IMR-90 (cell line): ENCODE results near the gene LGALS3. TPM values are rescaled to one million over a fixed set of nuclear protein-coding genes. Genes with fewer than 3 reads are reported as not detected.
A peak's percentile ranks its signal among the peaks of the same experiment; 100 is the strongest.

Source experiments
- ATAC-seq: fragments of 200-7000 bp; cut with Tn5 transposase; 2 replicates; pipeline ENCODE4 v1.9.1; 2020; ENCODE audit warnings: low read depth, mild to moderate bottlenecking, moderate library complexity
- BruUV-seq: library from RNA; stranded (reverse); fragments of 400-500 nt; replicated peaks from 2 replicates; lab custom pipeline; 2021; lab: Mats Ljungman, UMichigan
- CTCF ChIA-PET: fragments of 300-600 bp; formaldehyde crosslinking; extraction: SDS; loops from one replicate; lab custom pipeline; 2021; ENCODE audit warnings: antibody characterized with exemption; lab: Yijun Ruan, JAX
- POLR2A ChIA-PET: fragments of 300-600 bp; sonication (Branson Sonifier 250); formaldehyde crosslinking; loops from one replicate; lab custom pipeline; 2022; ENCODE audit warnings: antibody characterized with exemption; ENCODE audit not compliant: unreplicated experiment; lab: Charles Lee
- DNase-seq: peaks from one replicate; pipeline ENCODE4 v3.0.0; 2013
- H2AFZ ChIP-seq: replicated peaks from 2 replicates; pipeline ENCODE3; 2013; ENCODE audit warnings: low read length, mild to moderate bottlenecking; ENCODE audit not compliant: poor library complexity
- H2AK5ac ChIP-seq: 2 replicates; pipeline ENCODE4 v1.6.1; 2013; ENCODE audit warnings: low read depth, low read length, inconsistent platforms
- H2AK9ac ChIP-seq: replicated peaks from 2 replicates; pipeline ENCODE3; 2013; ENCODE audit warnings: mild to moderate bottlenecking, low read depth, low read length, moderate library complexity; ENCODE audit not compliant: poor library complexity
- H2BK120ac ChIP-seq: 2 replicates; pipeline ENCODE4 v1.6.1; 2013; ENCODE audit warnings: low read depth, low read length, inconsistent platforms
- H2BK15ac ChIP-seq: 3 replicates; pipeline ENCODE4 v1.6.1; 2013; ENCODE audit warnings: low read depth, low read length, inconsistent platforms
- H2BK20ac ChIP-seq: 2 replicates; pipeline ENCODE4 v1.6.1; 2013; ENCODE audit warnings: low read depth, mild to moderate bottlenecking, inconsistent platforms, low read length, moderate library complexity
- H2BK5ac ChIP-seq: 2 replicates; pipeline ENCODE4 v1.6.1; 2013; ENCODE audit warnings: mild to moderate bottlenecking, low read depth, low read length, inconsistent platforms; ENCODE audit not compliant: poor library complexity, severe bottlenecking
- H3K14ac ChIP-seq: replicated peaks from 2 replicates; pipeline ENCODE4 v1.6.1; 2013; ENCODE audit warnings: low read depth, low read length, inconsistent platforms
- H3K18ac ChIP-seq: 2 replicates; pipeline ENCODE4 v1.6.1; 2013; ENCODE audit warnings: low read depth, low read length, control low read depth
- H3K23ac ChIP-seq: 2 replicates; pipeline ENCODE4 v1.6.1; 2013; ENCODE audit warnings: low read depth, low read length, inconsistent platforms
- H3K27ac ChIP-seq: 2 replicates; pipeline ENCODE4 v1.5.1; 2013; ENCODE audit warnings: mild to moderate bottlenecking, control low read depth, low read length; ENCODE audit not compliant: insufficient read depth
- H3K27me3 ChIP-seq: 2 replicates; pipeline ENCODE4 v1.6.1; 2013; ENCODE audit warnings: low read length; ENCODE audit not compliant: control insufficient read depth, insufficient read depth
- H3K36me3 ChIP-seq: 2 replicates; pipeline ENCODE4 v1.6.1; 2013; ENCODE audit warnings: low read length, mixed read lengths; ENCODE audit not compliant: control insufficient read depth, insufficient read depth
- H3K4ac ChIP-seq: 2 replicates; pipeline ENCODE4 v1.6.1; 2013; ENCODE audit warnings: low read depth, low read length, inconsistent platforms
- H3K4me1 ChIP-seq: 2 replicates; pipeline ENCODE4 v1.6.1; 2013; ENCODE audit warnings: low read length, mixed read lengths; ENCODE audit not compliant: control insufficient read depth, insufficient read depth
- H3K4me2 ChIP-seq: 2 replicates; pipeline ENCODE4 v1.6.1; 2013; ENCODE audit warnings: low read depth, mild to moderate bottlenecking, control low read depth, low read length, moderate library complexity
- H3K4me3 ChIP-seq: 2 replicates; pipeline ENCODE4 v1.5.1; 2013; ENCODE audit warnings: low read depth, mild to moderate bottlenecking, control low read depth, low read length, moderate library complexity; ENCODE audit not compliant: insufficient read depth
- H3K56ac ChIP-seq: 2 replicates; pipeline ENCODE4 v1.6.1; 2013; ENCODE audit warnings: low read length, inconsistent platforms; ENCODE audit not compliant: insufficient read depth; ENCODE audit errors: extremely low read depth
- H3K79me1 ChIP-seq, 2 experiments: 2 replicates each; pipeline ENCODE4 v1.6.1; 2013; ENCODE audit warnings: low read length in 2 of 2, inconsistent platforms in 1 of 2, low read depth in 1 of 2
- H3K9ac ChIP-seq: 2 replicates; pipeline ENCODE4 v1.6.1; 2013; ENCODE audit warnings: low read depth, low read length, control low read depth
- H3K9me1 ChIP-seq: 2 replicates; pipeline ENCODE4 v1.6.1; 2013; ENCODE audit warnings: low read length, inconsistent platforms; ENCODE audit not compliant: insufficient read depth
- H3K9me3 ChIP-seq: 2 replicates; pipeline ENCODE4 v1.6.1; 2013; ENCODE audit warnings: low read length; ENCODE audit not compliant: control insufficient read depth, insufficient read depth
- H4K20me1 ChIP-seq: 2 replicates; pipeline ENCODE4 v1.6.1; 2013; ENCODE audit warnings: low read length, inconsistent platforms; ENCODE audit not compliant: insufficient read depth
- H4K5ac ChIP-seq: 2 replicates; pipeline ENCODE4 v1.6.1; 2013; ENCODE audit warnings: mild to moderate bottlenecking, low read depth, low read length, control low read depth
- H4K8ac ChIP-seq, 2 experiments: 2 replicates each; pipeline ENCODE4 v1.6.1; 2013; ENCODE audit warnings: low read depth in 2 of 2, low read length in 2 of 2, control low read depth in 1 of 2, inconsistent platforms in 1 of 2
- H4K91ac ChIP-seq: 2 replicates; pipeline ENCODE4 v1.6.1; 2013; ENCODE audit warnings: low read depth, low read length, inconsistent platforms; ENCODE audit not compliant: insufficient read depth
- BHLHE40 ChIP-seq: fragments of 150-350 bp; IDR thresholded peaks from 2 replicates; pipeline ENCODE4 v1.6.1; 2016; ENCODE audit warnings: mild to moderate bottlenecking, low read depth, low read length
- CEBPB ChIP-seq: IDR thresholded peaks from 2 replicates; pipeline ENCODE4 v1.6.1; 2012; ENCODE audit warnings: low read depth, low read length, improper control_type of control experiment
- CHD1 ChIP-seq: IDR thresholded peaks from 2 replicates; pipeline ENCODE4 v1.6.1; 2012; ENCODE audit warnings: low read depth, low read length, improper control_type of control experiment
- FOS ChIP-seq: fragments of 150-350 bp; IDR thresholded peaks from 2 replicates; pipeline ENCODE4 v1.6.1; 2016; ENCODE audit warnings: low read depth, low read length
- MAZ ChIP-seq: IDR thresholded peaks from 2 replicates; pipeline ENCODE4 v1.6.1; 2012; ENCODE audit warnings: low read depth, mild to moderate bottlenecking, low read length, improper control_type of control experiment, moderate library complexity, borderline replicate concordance
- MXI1 ChIP-seq: IDR thresholded peaks from 2 replicates; pipeline ENCODE4 v1.6.1; 2012; ENCODE audit warnings: low read depth, mild to moderate bottlenecking, low read length, moderate library complexity, borderline replicate concordance
- RAD21 ChIP-seq: IDR thresholded peaks from 2 replicates; pipeline ENCODE4 v1.6.1; 2012; ENCODE audit warnings: low read length, improper control_type of control experiment
- RFX5 ChIP-seq: IDR thresholded peaks from 2 replicates; pipeline ENCODE4 v1.8.0; 2012; ENCODE audit warnings: low read depth, mild to moderate bottlenecking, low read length, moderate library complexity
- WGBS, 2 experiments: methylation state at CpG; one replicate each; pipeline versions ENCODE4 v1.1.5 to v1.1.7; 2013; ENCODE audit warnings: missing lambda C conversion rate in 2 of 2; ENCODE audit not compliant: insufficient read length in 1 of 2; ENCODE audit errors: extremely low coverage in 2 of 2; 5-methylcytosine and 5-hydroxymethylcytosine counted together
- dilution Hi-C: fragments of 300-500 bp; cut with HindIII; formaldehyde crosslinking; loops from one replicate; pipeline ENCODE4 v1.14.3; 2018; ENCODE audit warnings: low sequenced_read_pairs; ENCODE audit not compliant: unreplicated experiment
- in situ Hi-C: fragments of 300-500 bp; cut with MboI; formaldehyde crosslinking; loops from 3 replicates; pipeline ENCODE4 v1.14.3; 2019; ENCODE audit warnings: low sequenced_read_pairs, inconsistent platforms, mixed read lengths
- intact Hi-C: fragments of 100-400 bp; cut with micrococcal nuclease; formaldehyde crosslinking; loops from 2 replicates; pipeline ENCODE4 v1.10.0; 2022
- polyA plus RNA-seq, 3 experiments: library from polyadenylated mRNA; depleted of rRNA; stranded (reverse); fragments of >200 nt; gene quantifications; 2 replicates each; pipeline ENCODE4 v1.2.3, GENCODE V29; 2012; ENCODE audit warnings: low replicate concordance in 1 of 3
- total RNA-seq: library from RNA; depleted of rRNA; stranded (reverse); fragments of >200 nt; gene quantifications from 2 replicates; pipeline ENCODE4 v1.2.3, GENCODE V29; 2012
- TF ChIP-seq, protein P1 (sequence below): conservative IDR thresholded peaks from 2 replicates; pipeline ENCODE4 v1.5.1; 2012; ENCODE audit warnings: mild to moderate bottlenecking, low read depth, low read length, improper control_type of control experiment

LGALS3 gene
- total and polyA plus RNA-seq, 2 of the 4 experiments (the other 2 are of a cell fraction) = 84.4 to 171 TPM

GRCh38 chr14:55152052-55152753, 23.2 kb downstream of the LGALS3 start:
- no peak overlapping the region for H2AFZ ChIP-seq
- no peaks in the 10 kb centered on the region for H3K27me3 ChIP-seq
- no peaks in the 10 kb centered on the region; the same call in 1 of the 2 replicates for H3K36me3 ChIP-seq
- peak overlapping the region; percentile 85 for H3K56ac ChIP-seq
- H4K8ac ChIP-seq = peak overlapping the region; percentile 82 to 87
- H4K91ac ChIP-seq = peak overlapping the region; percentile 67
- H3K27ac ChIP-seq = peak overlapping the region; percentile 99
- H2AK9ac ChIP-seq = no peak overlapping the region
- H3K4me3 ChIP-seq = no peak overlapping the region
- H3K4ac ChIP-seq = peak overlapping the region; percentile 72
- intact Hi-C loops (loop anchor here (5.0 kb wide), 1 partner anchor 50 kb away; no protein-coding TSS in a partner anchor), in situ Hi-C loops (no loop called here), dilution Hi-C loops (no loop called here)
- no peaks in the 10 kb centered on the region for H3K9me3 ChIP-seq
- CTCF ChIA-PET = interaction anchor here (0.7 kb wide), 1 partner anchor 18 kb away, joined by 5 read pairs; no protein-coding TSS in a partner anchor
- H2BK5ac ChIP-seq = peak overlapping the region; percentile 95
- H2BK20ac ChIP-seq = peak overlapping the region; percentile 95
- H3K9me1 ChIP-seq = no peaks in the 10 kb centered on the region; the same call in 1 of the 2 replicates
- H2BK15ac ChIP-seq = peak overlapping the region; percentile 93
- H2AK5ac ChIP-seq = peak overlapping the region; percentile 76
- peak overlapping the region; percentile 58 for H3K14ac ChIP-seq
- H3K23ac ChIP-seq = peak overlapping the region; percentile 68; the same call in 1 of the 2 replicates
- no TSS peak for BruUV-seq
- no peak for TF ChIP-seq RFX5
- no peak for TF ChIP-seq RAD21
- TF ChIP-seq CEBPB = peak; percentile 96
- TF ChIP-seq FOS = peak; percentile 63
- TF ChIP-seq CHD1 = no peak
- TF ChIP-seq, protein P1, sequence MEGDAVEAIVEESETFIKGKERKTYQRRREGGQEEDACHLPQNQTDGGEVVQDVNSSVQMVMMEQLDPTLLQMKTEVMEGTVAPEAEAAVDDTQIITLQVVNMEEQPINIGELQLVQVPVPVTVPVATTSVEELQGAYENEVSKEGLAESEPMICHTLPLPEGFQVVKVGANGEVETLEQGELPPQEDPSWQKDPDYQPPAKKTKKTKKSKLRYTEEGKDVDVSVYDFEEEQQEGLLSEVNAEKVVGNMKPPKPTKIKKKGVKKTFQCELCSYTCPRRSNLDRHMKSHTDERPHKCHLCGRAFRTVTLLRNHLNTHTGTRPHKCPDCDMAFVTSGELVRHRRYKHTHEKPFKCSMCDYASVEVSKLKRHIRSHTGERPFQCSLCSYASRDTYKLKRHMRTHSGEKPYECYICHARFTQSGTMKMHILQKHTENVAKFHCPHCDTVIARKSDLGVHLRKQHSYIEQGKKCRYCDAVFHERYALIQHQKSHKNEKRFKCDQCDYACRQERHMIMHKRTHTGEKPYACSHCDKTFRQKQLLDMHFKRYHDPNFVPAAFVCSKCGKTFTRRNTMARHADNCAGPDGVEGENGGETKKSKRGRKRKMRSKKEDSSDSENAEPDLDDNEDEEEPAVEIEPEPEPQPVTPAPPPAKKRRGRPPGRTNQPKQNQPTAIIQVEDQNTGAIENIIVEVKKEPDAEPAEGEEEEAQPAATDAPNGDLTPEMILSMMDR = no peak
- peak; percentile 8; the same call in 1 of the 2 replicates for TF ChIP-seq BHLHE40
- no peak for TF ChIP-seq MXI1
- TF ChIP-seq MAZ = no peak
- H2BK120ac ChIP-seq = peak overlapping the region; percentile 80
- DNase-seq = peak; percentile 81
- peaks cover 6% of the 10 kb centered on the region; the same call in 1 of the 2 replicates for H3K4me1 ChIP-seq
- H3K18ac ChIP-seq = peak overlapping the region; percentile 90
- H4K5ac ChIP-seq = peak overlapping the region; percentile 62
- peak overlapping the region; percentile 76; the same call in 1 of the 2 replicates for H3K9ac ChIP-seq
- peak overlapping the region; percentile 62 for H3K4me2 ChIP-seq
- POLR2A ChIA-PET = no interaction called here
- peak; percentile 83 for ATAC-seq
- H3K79me1 ChIP-seq = peaks cover 9 to 24% of the 10 kb centered on the region in 2 experiments; a peak in 3 of 4 replicates
- no CpG with 5 or more reads among the region's 1 CpG for WGBS, 2 experiments
- no peaks in the 10 kb centered on the region for H4K20me1 ChIP-seq
